ENCODE measurements around the gene TENM4. TPM values are rescaled to one million over a fixed set of nuclear protein-coding genes. Genes with fewer than 3 reads are reported as not detected.

Gene TENM4
- total RNA-seq, 1 donor from 2014 or later = 11.9 TPM

GRCh38 chr11:79340535-79340934 lies 100.3 kb downstream of the TENM4 start:
- Histone ChIP-seq H3K4me1 (no peaks in the 10 kb centered on the region), H3K27ac (no peak overlapping the region), H3K27me3 (no peaks in the 10 kb centered on the region), H3K9me3 (no peaks in the 10 kb centered on the region), H3K4me3 (no peak overlapping the region), H3K36me3 (no peaks in the 10 kb centered on the region)
- DNase-seq (ENCODE audit: low spot score in 2 of 2) = no peak
- no peak for TF ChIP-seq CTCF (IDR thresholded peaks at IDR 0.05)
- intact Hi-C loops (cut with DNase I) = no loop called here

- Histone ChIP-seq H3K27me3 (no peaks in the 10 kb centered on the region), H3K4me3 (no peak overlapping the region), H3K36me3 (no peaks in the 10 kb centered on the region), H3K27ac (no peak overlapping the region), H3K9me3 (no peaks in the 10 kb centered on the region), H3K4me1 (no peaks in the 10 kb centered on the region)
- no peak for TF ChIP-seq CTCF (IDR thresholded peaks at IDR 0.05)
- intact Hi-C loops (cut with DNase I) = no loop called here
- DNase-seq (ENCODE audit: low spot score in 2 of 2) = no peak
Measured at GRCh38 chr11:79336797-79337517, 103.9 kb downstream of the TENM4 start.

GRCh38 chr11:79335681-79336080 lies 105.1 kb downstream of the TENM4 start:
- TF ChIP-seq CTCF (IDR thresholded peaks at IDR 0.05) = no peak
- H3K4me3 ChIP-seq = no peak overlapping the region
- H3K9me3 ChIP-seq = no peaks in the 10 kb centered on the region
- no peak overlapping the region for H3K27ac ChIP-seq
- H3K4me1 ChIP-seq = no peaks in the 10 kb centered on the region
- DNase-seq (ENCODE audit: low spot score in 2 of 2) = no peak
- intact Hi-C loops (cut with DNase I) = no loop called here
- no peaks in the 10 kb centered on the region for H3K27me3 ChIP-seq
- H3K36me3 ChIP-seq = no peaks in the 10 kb centered on the region

GRCh38 chr11:79333355-79333754 lies 107.5 kb downstream of the TENM4 start:
- DNase-seq (ENCODE audit: low spot score in 2 of 2) = no peak
- intact Hi-C loops (cut with DNase I) = no loop called here

GRCh38 chr11:79332017-79332416 lies 108.8 kb downstream of the TENM4 start:
- no peak for TF ChIP-seq CTCF (IDR thresholded peaks at IDR 0.05)
- H3K27me3 ChIP-seq = no peaks in the 10 kb centered on the region

More at GRCh38 chr11:79333355-79333754, 107.5 kb downstream of the TENM4 start:
- Histone ChIP-seq H3K27ac (no peak overlapping the region), H3K36me3 (no peaks in the 10 kb centered on the region), H3K4me1 (no peaks in the 10 kb centered on the region), H3K4me3 (no peak overlapping the region), H3K27me3 (no peaks in the 10 kb centered on the region), H3K9me3 (no peaks in the 10 kb centered on the region)
- no peak for TF ChIP-seq CTCF (IDR thresholded peaks at IDR 0.05)

More at GRCh38 chr11:79332017-79332416, 108.8 kb downstream of the TENM4 start:
- no peak for DNase-seq (ENCODE audit: low spot score in 2 of 2)
- Histone ChIP-seq H3K9me3 (no peaks in the 10 kb centered on the region), H3K27ac (no peak overlapping the region), H3K4me1 (no peaks in the 10 kb centered on the region), H3K4me3 (no peak overlapping the region), H3K36me3 (no peaks in the 10 kb centered on the region)
- intact Hi-C loops (cut with DNase I) = no loop called here
